MCF 10A (cell line): ENCODE measurements around the gene CPSF3. TPM values are rescaled to one million over a fixed set of nuclear protein-coding genes. Genes with fewer than 3 reads are reported as not detected.
A peak's percentile ranks its signal among the peaks of the same experiment; 100 is the strongest.

Experiments used
- BruUV-seq: library from RNA; stranded (reverse); fragments of 400-500 nt; replicated peaks from 2 replicates; lab custom pipeline; 2021; lab: Mats Ljungman, UMichigan
- CTCF ChIA-PET: fragments of 300-600 bp; sonication (Branson Sonifier 250); formaldehyde crosslinking; extraction: SDS; loops from one replicate; lab custom pipeline; 2021; ENCODE audit warnings: antibody characterized with exemption, inconsistent platforms; lab: Yijun Ruan, JAX
- POLR2A ChIA-PET: fragments of 300-600, 350-650 bp; sonication (Branson Sonifier 250); formaldehyde crosslinking; extraction: SDS; loops from one replicate; lab custom pipeline; 2020; ENCODE audit warnings: antibody characterized with exemption, inconsistent platforms; lab: Yijun Ruan, JAX
- DNase-seq: peaks from one replicate; pipeline ENCODE4 v3.0.0-alpha.2; 2018; ENCODE audit not compliant: unreplicated experiment
- H3K27ac Mint-ChIP-seq: one replicate; pipeline ENCODE4 v1.8.0; 2022; ENCODE audit warnings: mild to moderate bottlenecking, low read depth, mixed read lengths; ENCODE audit not compliant: unreplicated experiment
- H3K27me3 Mint-ChIP-seq: one replicate; pipeline ENCODE4 v1.8.0; 2022; ENCODE audit warnings: mixed read lengths; ENCODE audit not compliant: insufficient read depth, unreplicated experiment
- H3K36me3 Mint-ChIP-seq: one replicate; pipeline ENCODE4 v1.8.0; 2022; ENCODE audit warnings: mild to moderate bottlenecking, moderate library complexity, mixed read lengths; ENCODE audit not compliant: insufficient read depth, unreplicated experiment
- H3K4me1 Mint-ChIP-seq: one replicate; pipeline ENCODE4 v1.8.0; 2022; ENCODE audit warnings: mixed read lengths; ENCODE audit not compliant: insufficient read depth, unreplicated experiment
- H3K4me3 Mint-ChIP-seq: one replicate; pipeline ENCODE4 v1.8.0; 2022; ENCODE audit warnings: mild to moderate bottlenecking, moderate library complexity, mixed read lengths; ENCODE audit not compliant: unreplicated experiment
- H3K9me3 Mint-ChIP-seq: one replicate; pipeline ENCODE4 v1.8.0; 2022; ENCODE audit warnings: mixed read lengths; ENCODE audit not compliant: unreplicated experiment
- CTCF ChIP-seq: fragments of 200-600 bp; IDR thresholded peaks from one replicate; pipeline ENCODE4 v1.8.0; 2022; ENCODE audit warnings: antibody characterized with exemption, mild to moderate bottlenecking; ENCODE audit not compliant: unreplicated experiment
- intact Hi-C: fragments of 100-400 bp; cut with micrococcal nuclease; formaldehyde crosslinking; loops from 2 replicates; pipeline ENCODE4 v1.14.1; 2022
- total RNA-seq: library from RNA; stranded (reverse); gene quantifications from 2 replicates; pipeline ENCODE4 v1.2.3, GENCODE V29; 2022

CPSF3 gene
- total RNA-seq, 1 experiment from 2014 or later = 51.0 TPM

- no peak for TF ChIP-seq CTCF
- POLR2A ChIA-PET = interaction anchor here (0.5 to 0.8 kb wide), 2 partner anchors 16 to 444 kb away, joined by 3 read pairs; no protein-coding TSS in a partner anchor
- no peaks in the 10 kb centered on the region for H3K27me3 Mint-ChIP-seq
- no peak for DNase-seq
- H3K9me3 Mint-ChIP-seq = no peaks in the 10 kb centered on the region
- CTCF ChIA-PET = no interaction called here
- no peaks in the 10 kb centered on the region for H3K4me1 Mint-ChIP-seq
- BruUV-seq = no TSS peak
- H3K4me3 Mint-ChIP-seq = no peak overlapping the region
- H3K27ac Mint-ChIP-seq = no peak overlapping the region
- intact Hi-C loops = no loop called here
- peaks cover 51% of the 10 kb centered on the region for H3K36me3 Mint-ChIP-seq
These were observed 41.7 kb downstream of the CPSF3 start for GRCh38 chr2:9465170-9465569.

- POLR2A ChIA-PET = no interaction called here
- Mint-ChIP-seq H3K27ac (no peak overlapping the region), H3K4me3 (no peak overlapping the region), H3K27me3 (no peaks in the 10 kb centered on the region), H3K36me3 (peaks cover 43% of the 10 kb centered on the region), H3K9me3 (no peaks in the 10 kb centered on the region), H3K4me1 (no peaks in the 10 kb centered on the region)
- no TSS peak for BruUV-seq
- intact Hi-C loops = no loop called here
- no peak for DNase-seq
- CTCF ChIA-PET = interaction anchor here (0.5 kb wide), 1 partner anchor 8 kb away, joined by 3 read pairs; no protein-coding TSS in a partner anchor
- no peak for TF ChIP-seq CTCF
These were observed 42.8 kb downstream of the CPSF3 start for GRCh38 chr2:9466147-9466683.

- TF ChIP-seq CTCF = no peak
- H3K4me1 Mint-ChIP-seq = no peaks in the 10 kb centered on the region
- H3K4me3 Mint-ChIP-seq = no peak overlapping the region
- no peak overlapping the region for H3K27ac Mint-ChIP-seq
- intact Hi-C loops = no loop called here
- BruUV-seq = no TSS peak
- H3K9me3 Mint-ChIP-seq = no peaks in the 10 kb centered on the region
- peak; percentile 33 for DNase-seq
- no peaks in the 10 kb centered on the region for H3K27me3 Mint-ChIP-seq
- ChIA-PET CTCF (no interaction called here), POLR2A (no interaction called here)
- peaks cover 37% of the 10 kb centered on the region for H3K36me3 Mint-ChIP-seq
These were observed 44.2 kb downstream of the CPSF3 start for GRCh38 chr2:9467687-9468086.

- H3K4me3 Mint-ChIP-seq = no peak overlapping the region
- TF ChIP-seq CTCF = no peak
- ChIA-PET POLR2A (interaction anchor here (2.1 kb wide), 1 partner anchor 48 kb away, joined by 8 read pairs; the partner anchor contains the start of genes CPSF3 and ITGB1BP1), CTCF (no interaction called here)
- no peak overlapping the region for H3K27ac Mint-ChIP-seq
- no peaks in the 10 kb centered on the region for H3K9me3 Mint-ChIP-seq
- peaks cover 37% of the 10 kb centered on the region for H3K36me3 Mint-ChIP-seq
- BruUV-seq = no TSS peak
- H3K4me1 Mint-ChIP-seq = peaks cover 6% of the 10 kb centered on the region
- H3K27me3 Mint-ChIP-seq = no peaks in the 10 kb centered on the region
- DNase-seq = no peak
- intact Hi-C loops = no loop called here
These were observed 47.8 kb downstream of the CPSF3 start for GRCh38 chr2:9471206-9471605.
